Ureter (tissue), 1 donor: ENCODE data around the gene MED15. TPM values are rescaled to one million over a fixed set of nuclear protein-coding genes. Genes with fewer than 3 reads are reported as not detected.

Experiments used
- DNase-seq: peaks from one replicate; pipeline ENCODE4 v3.0.0-alpha.2; 2020; ENCODE audit warnings: low spot score
- total RNA-seq: library from RNA; stranded (reverse); gene quantifications from one replicate; pipeline ENCODE4 v1.2.4, GENCODE V29; 2023
- donor health status: DM: yes; HTN: yes; CAD: no.

MED15 gene
- total RNA-seq, 1 donor from 2014 or later = 119 TPM

- no peak for DNase-seq
Measured at GRCh38 chr22:20551805-20552442, 44.5 kb downstream of the MED15 start.

- DNase-seq = peak; percentile 73
Measured at GRCh38 chr22:20552443-20553401, 45.3 kb downstream of the MED15 start.

DNA sequence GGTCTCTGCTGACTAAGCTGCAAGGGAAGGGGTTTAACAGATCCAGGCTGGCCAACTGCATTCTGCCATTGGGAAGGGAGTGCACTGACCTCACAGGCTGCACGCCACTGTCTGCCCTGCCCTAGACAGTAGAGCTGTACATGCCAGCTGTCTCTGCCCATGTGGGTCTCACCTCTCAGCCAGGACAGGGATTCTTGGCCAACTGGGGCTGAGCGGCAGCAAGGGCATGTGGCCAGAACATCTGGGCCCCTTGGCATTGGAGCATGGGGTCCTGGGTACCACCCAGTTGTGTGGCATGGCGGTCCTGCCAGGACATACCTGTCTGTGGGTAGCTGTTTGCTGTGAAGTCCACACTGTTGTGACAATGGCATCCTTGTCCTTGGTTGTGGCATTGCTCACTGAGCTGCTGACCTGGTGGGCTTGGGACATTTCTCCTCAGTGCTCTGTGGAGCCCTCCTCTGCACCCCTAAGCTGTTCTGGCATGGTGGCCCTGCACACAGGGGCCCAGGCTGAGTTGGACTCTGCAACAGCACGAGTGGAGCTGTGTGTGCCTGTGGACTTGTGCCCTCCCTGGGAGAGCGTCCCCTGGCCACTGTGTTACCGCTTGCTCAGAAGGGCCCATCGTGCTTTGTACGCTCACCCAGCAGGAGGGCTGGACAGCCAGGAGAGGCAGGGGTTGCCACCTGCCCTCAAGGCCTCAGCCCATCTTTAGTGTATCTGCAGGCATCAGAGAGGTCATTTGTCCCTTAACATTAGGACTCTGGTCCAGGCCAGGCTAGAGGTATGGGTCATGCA is 46.7 kb downstream of the MED15 start:
- DNase-seq = no peak

GRCh38 chr22:20554824-20555223 is 47.4 kb downstream of the MED15 start:
- DNase-seq = no peak

GRCh38 chr22:20558534-20558933 is 51.1 kb downstream of the MED15 start:
- DNase-seq = no peak

GRCh38 chr22:20559174-20559760 is 51.9 kb downstream of the MED15 start:
- no peak for DNase-seq

DNA sequence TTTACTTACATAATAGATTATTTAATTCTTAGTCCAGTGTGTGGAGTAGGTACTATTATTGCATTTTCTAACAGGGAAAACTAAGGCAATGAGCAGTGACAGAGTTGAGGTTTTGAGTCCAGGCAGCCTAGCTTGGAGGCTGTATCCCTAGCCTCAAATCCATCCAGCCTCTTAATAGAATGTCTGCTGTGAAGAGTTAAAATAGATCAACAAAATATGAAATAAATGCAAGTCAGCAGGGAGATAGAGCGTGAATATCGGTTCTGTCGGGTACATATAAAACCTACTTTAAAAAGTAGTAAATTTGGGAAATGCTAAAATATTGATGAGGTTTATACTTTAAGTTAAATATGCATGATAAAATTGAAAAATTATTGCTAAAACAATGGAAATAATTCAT is 53.3 kb downstream of the MED15 start:
- no peak for DNase-seq

DNA sequence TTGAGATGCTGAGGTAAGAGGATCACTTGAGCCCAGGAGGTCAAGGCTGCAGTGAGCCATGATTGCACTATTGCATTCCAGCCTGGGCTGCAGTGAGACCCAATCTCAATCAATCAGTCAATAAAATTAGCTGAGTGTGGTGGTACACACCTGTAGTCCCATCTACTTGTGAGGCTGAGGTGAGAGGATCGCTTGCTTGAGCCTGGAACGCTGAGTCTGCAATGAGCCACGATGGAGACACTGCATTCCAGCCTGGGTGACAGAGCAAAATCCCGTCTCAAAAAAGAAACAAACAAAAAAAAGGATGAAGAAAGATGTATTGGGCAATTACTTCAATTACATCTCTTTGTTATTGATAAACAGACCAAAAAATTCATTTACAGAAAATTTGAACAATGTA is 54.5 kb downstream of the MED15 start:
- DNase-seq = no peak

DNA sequence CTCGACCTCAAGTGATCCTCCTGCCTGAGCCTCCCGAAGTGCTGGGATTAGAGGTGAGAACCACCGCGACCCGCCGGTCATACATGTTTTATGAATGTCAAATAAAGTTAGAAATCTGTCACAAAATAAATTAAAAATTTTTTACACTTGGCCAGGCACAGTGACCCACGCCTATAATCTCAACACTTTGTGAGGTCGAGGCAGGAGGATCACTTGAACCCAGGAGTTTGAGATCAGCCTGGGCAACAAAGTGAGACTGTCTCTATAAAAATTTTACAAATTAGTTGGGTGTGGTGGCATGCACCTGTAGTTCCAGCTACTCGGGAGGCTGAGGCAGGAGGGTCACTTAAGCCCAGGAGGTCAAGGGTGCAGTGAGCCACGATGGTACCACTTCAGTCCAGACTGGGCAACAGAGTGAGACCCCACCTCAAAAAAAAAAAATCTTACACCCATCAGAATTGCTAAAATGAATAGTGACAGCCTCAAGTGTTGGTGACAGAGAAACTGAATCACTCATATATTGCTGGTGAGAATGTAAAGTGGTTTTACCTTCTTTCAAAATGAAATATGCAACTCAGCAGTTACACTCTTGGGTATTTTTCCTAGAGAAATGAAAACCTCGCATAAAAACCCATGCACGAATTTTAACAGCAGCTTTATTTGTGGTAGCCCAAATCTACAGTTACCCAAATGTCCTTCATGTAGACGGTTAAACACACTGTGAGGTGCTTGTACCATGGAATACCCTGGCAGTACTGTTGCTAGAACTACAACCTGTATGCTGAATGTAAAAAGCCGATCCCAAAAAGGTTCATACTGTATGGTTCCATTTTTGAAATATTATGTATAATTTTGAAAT is 55.4 kb downstream of the MED15 start:
- DNase-seq = no peak

DNA sequence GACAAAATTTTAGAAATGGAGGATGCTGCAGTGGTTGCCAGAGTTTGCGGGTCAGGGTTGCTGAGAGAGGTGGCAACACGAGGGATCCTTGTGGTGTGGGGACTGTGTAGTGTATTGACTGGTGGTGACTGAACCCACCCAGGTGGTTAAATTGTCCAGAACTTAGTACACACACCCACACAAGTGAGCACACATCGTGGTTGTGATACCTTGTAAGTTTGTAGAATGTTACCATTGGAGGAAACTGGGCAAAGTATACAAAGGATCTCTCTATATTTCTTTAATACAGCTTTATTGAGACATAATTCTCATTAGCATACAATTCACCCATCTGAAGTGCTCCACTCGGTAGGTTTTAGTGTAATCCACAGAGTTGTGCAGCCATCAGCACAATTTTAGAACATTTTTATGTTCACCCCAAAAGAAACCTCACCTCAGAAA is 56.1 kb downstream of the MED15 start:
- DNase-seq = no peak

- no peak for DNase-seq
Measured at GRCh38 chr22:20563941-20564371, 56.5 kb downstream of the MED15 start.

DNA sequence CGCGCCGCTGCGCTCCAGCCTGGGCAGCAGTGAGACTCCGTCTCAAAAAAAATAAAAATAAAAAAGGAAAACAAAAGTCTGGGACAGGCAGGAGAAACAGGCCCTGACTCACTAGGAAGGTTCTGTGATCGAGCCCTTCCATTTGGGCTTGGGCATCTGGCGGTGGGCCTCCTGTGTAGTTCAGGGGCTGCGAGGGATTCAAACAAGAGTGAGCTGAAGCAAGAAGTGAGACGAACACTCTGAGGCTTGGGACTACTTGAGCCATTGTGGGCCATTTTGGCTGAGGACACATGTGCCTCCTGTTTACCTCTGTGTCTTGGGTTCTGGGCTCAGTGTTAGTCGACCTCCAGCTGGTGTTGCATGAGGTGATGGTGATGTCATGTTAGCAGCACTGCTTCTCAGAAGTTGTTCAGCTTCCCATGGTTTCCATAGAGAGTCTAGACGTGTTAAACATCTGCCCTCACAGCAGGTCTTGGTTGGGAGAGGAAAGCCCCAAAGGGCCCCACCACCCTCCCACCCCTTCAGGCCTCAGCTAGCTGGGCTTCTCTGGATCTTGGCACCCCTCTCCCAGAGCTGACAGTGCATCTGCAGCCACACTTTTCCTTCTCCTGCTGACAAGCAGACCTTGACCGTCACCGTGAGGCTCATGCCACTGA is 57.8 kb downstream of the MED15 start:
- DNase-seq = no peak

- no peak for DNase-seq
Measured at GRCh38 chr22:20565761-20566160, 58.4 kb downstream of the MED15 start.

DNA sequence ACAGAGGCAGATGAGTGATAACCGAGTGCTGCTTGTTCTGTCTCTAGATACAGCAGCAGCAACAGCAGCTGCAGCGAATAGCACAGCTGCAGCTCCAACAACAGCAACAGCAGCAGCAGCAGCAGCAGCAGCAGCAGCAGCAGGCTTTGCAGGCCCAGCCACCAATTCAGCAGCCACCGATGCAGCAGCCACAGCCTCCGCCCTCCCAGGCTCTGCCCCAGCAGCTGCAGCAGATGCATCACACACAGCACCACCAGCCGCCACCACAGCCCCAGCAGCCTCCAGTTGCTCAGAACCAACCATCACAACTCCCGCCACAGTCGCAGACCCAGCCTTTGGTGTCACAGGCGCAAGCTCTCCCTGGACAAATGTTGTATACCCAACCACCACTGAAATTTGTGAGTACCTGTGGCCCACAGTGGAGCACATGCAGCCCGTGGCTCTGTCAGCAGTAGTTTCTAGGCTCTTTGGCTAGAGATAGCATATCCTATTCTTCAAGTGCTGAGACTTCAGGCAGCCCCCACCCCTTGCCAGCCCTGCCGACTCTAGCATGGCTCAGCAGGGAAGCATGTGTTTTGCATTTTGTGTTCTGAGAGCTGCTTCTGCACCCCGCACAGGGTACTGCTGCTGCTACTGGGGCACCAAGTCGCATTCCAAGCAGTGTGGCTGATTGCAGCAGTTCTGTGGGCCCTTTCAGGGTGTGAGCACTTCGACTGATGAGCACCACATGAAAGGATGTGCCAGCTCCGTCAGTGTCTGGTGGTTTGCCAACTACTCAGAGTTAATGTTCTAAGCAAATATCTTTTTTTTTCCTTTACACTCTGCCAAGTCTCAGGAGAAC is 59.2 kb downstream of the MED15 start:
- DNase-seq = peak; percentile 77

DNA sequence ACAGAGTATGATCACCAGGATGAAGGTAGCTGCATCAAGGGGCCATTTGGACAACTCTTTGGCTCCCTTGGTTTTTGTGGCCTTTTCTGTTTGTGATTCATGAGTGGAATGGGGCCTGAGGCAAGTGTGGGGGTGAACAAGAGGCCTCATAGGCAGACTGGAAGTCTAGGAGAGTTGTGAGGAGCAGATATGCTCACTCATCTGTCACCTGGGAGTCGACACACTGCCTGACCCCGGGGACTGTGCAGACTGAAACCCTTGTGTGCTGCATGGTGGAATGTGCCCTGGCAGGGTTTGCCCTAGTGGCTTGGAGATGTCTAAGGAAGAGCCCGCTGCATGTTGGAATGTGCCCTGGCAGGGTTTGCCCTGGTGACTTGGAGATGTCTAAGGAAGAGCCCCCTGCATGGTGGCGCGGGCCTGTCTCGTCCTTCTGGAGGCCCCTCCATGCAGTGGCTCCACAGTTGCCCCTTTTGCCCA is 60.0 kb downstream of the MED15 start:
- DNase-seq = no peak

- no peak for DNase-seq
Measured at GRCh38 chr22:20567993-20568417, 60.6 kb downstream of the MED15 start.

- no peak for DNase-seq
Measured at GRCh38 chr22:20568502-20569058, 61.2 kb downstream of the MED15 start.
